Vagina (tissue), 2 donors: Measurements from ENCODE around the gene PAK1.

Experiments used
- POLR2A ChIP-seq, 2 donors: fragments of 450-650 bp; IDR thresholded peaks; one replicate each; pipeline ENCODE4 v1.6.1; 2017; ENCODE audit warnings: antibody characterized with exemption in 2 of 2, mild to moderate bottlenecking in 2 of 2, moderate library complexity in 2 of 2
- TF ChIP-seq, protein P1 (sequence below), 3 experiments: fragments of 450-650 bp in 2 of 3; fragments of 200-600 bp in 1 of 3; sonication (generic) in 1 of 3; IDR thresholded peaks; one replicate each; pipeline ENCODE4 v1.5.1; 2017 to 2019; ENCODE audit warnings: antibody characterized with exemption in 3 of 3, mild to moderate bottlenecking in 2 of 3, moderate library complexity in 2 of 3

DNA sequence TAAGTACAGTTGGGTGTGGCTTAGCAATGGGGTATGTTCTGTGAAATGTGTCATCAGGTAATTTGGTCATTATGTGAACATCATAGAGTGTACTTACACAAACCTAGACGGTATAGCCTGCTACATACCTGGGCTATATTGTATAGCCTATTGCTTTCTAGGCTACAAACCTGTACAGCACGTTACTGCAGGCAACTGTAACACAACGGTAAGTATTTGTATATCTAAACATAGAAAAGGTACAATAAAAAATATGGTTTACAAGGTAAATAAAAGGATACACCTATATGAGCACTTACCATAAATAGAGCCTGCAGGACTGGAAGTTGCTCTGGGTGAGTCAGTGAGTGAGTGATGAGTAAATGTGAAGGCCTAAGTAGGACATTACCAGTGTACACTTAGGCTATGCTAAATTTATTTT is 99.3 kb downstream of the PAK1 start:
- TF ChIP-seq, protein P1, sequence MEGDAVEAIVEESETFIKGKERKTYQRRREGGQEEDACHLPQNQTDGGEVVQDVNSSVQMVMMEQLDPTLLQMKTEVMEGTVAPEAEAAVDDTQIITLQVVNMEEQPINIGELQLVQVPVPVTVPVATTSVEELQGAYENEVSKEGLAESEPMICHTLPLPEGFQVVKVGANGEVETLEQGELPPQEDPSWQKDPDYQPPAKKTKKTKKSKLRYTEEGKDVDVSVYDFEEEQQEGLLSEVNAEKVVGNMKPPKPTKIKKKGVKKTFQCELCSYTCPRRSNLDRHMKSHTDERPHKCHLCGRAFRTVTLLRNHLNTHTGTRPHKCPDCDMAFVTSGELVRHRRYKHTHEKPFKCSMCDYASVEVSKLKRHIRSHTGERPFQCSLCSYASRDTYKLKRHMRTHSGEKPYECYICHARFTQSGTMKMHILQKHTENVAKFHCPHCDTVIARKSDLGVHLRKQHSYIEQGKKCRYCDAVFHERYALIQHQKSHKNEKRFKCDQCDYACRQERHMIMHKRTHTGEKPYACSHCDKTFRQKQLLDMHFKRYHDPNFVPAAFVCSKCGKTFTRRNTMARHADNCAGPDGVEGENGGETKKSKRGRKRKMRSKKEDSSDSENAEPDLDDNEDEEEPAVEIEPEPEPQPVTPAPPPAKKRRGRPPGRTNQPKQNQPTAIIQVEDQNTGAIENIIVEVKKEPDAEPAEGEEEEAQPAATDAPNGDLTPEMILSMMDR (IDR thresholded peaks at IDR 0.05), result no peak
- TF ChIP-seq POLR2A (IDR thresholded peaks at IDR 0.05), result no peak
